MG63 (cell line): ENCODE measurements around the gene CARF. TPM values are rescaled to one million over a fixed set of nuclear protein-coding genes. Genes with fewer than 3 reads are reported as not detected.
A peak's percentile ranks its signal among the peaks of the same experiment; 100 is the strongest.
"Not testable (repeated sequence)": the region's sequence is repeated elsewhere in the genome, so short reads cannot be mapped to it uniquely, and the experiment has no call there.

Experiments
- DNase-seq: peaks from one replicate; pipeline ENCODE4 v3.0.0-alpha.2; 2020
- H3K27me3 ChIP-seq: fragments of 250-450 bp; sonication (Bioruptor Pico); 2 replicates; pipeline ENCODE4 v1.5.1; 2020; ENCODE audit warnings: mild to moderate bottlenecking, moderate library complexity
- H3K36me3 ChIP-seq: fragments of 250-450 bp; sonication (Bioruptor Pico); 2 replicates; pipeline ENCODE4 v1.5.1; 2020; ENCODE audit warnings: mild to moderate bottlenecking, moderate library complexity
- H3K4me3 ChIP-seq: fragments of 250-450 bp; sonication (Bioruptor Pico); 2 replicates; pipeline ENCODE4 v1.5.1; 2020; ENCODE audit warnings: mild to moderate bottlenecking, moderate library complexity
- H3K9me3 ChIP-seq: fragments of 250-450 bp; sonication (Bioruptor Pico); 2 replicates; pipeline ENCODE4 v1.5.1; 2020; ENCODE audit warnings: mild to moderate bottlenecking, moderate library complexity
- total RNA-seq: library from RNA; depleted of rRNA; stranded (reverse); fragments of >200 nt; shearing (Covaris generic); gene quantifications from 2 replicates; pipeline ENCODE4 v1.2.3, GENCODE V29; 2014; ENCODE audit warnings: low replicate concordance

The CARF gene
- total RNA-seq, 1 experiment from 2014 or later = 0.82 TPM

DNA sequence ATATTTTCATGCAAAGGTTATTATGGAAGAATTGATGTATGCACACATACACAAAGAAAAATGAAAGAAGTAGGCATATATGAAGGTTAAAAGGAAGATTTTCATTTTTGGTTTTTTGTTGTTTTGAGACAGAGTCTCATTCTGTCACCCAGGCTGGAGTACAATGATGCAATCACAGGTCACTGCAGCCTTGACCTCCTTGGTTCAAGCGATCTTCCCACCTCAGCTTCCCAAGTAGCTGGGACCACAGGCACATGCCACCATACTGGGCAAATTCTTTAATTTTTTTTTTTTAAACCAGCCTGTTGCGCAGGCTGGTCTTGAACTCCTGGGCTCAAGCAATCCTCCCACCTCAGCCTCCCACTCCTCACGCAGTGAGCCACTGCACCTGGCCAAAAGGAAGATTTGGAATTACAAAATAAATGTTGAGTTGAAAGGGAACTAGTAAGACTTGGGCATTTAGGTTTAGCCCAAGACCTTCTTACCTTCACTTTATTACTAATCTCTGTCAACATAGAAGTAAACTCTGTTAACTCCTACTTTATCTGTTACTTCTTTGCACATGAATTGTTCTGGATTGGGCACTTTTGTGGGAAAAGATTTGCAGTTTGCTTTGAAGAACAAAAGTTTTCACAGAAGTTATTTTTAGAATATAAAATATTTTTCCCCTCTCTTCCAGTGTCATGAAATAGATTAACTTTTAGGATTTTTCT lies 70.9 kb downstream of the CARF start:
- Histone ChIP-seq H3K4me3 (no peak overlapping the region), H3K36me3 (no peaks in the 10 kb centered on the region), H3K9me3 (no peaks in the 10 kb centered on the region), H3K27me3 (no peaks in the 10 kb centered on the region)
- DNase-seq = no peak

DNA sequence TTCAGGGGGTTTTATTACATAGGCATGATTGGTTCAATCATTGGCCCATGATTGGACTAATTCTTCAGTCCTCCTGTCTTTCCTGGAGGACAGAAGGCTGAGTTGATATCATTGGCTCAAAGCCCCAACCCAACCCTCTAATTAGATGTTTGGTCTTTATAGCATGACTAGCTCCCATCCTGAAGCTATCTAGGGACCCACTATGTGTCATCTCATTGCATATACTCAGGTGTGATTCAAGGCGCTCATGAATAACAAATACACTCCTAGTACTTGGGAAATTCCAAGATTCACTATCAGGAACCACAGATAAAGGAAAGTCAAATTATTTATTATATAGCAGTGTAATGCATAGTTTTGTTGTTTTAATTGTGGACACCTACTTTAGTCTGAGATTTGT lies 77.7 kb downstream of the CARF start:
- Histone ChIP-seq H3K4me3 (no peak overlapping the region), H3K27me3 (no peaks in the 10 kb centered on the region), H3K9me3 (no peaks in the 10 kb centered on the region), H3K36me3 (no peaks in the 10 kb centered on the region)
- DNase-seq = no peak

DNA sequence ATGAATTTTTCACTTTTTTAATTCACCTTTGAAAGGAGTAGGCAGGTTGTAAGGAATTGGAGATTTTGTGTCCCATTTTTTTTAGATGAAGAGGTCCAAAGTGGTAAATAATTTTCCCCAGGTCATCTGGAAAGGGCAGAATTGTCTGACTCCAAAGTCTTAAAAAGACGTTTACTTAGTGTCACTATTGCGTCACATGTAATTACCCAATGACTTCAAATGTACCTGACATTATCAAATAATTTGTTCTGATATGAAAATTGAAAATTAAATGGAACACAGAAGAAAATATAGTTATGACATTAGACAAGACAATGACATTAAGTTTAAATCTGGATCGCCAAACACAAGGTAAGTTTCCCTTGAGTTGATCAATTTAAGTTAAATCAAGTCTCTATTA lies 78.4 kb downstream of the CARF start:
- no peaks in the 10 kb centered on the region for H3K9me3 ChIP-seq
- H3K36me3 ChIP-seq = no peaks in the 10 kb centered on the region
- H3K4me3 ChIP-seq = no peak overlapping the region
- DNase-seq = no peak
- no peaks in the 10 kb centered on the region for H3K27me3 ChIP-seq

GRCh38 chr2:202997113-202997512 lies 85.0 kb downstream of the CARF start:
- H3K36me3 ChIP-seq, H3K27me3 ChIP-seq, DNase-seq, H3K9me3 ChIP-seq, H3K4me3 ChIP-seq: not testable (repeated sequence)

- Histone ChIP-seq H3K9me3 (no peaks in the 10 kb centered on the region), H3K27me3 (no peaks in the 10 kb centered on the region; the same call in 1 of the 2 replicates), H3K36me3 (no peaks in the 10 kb centered on the region), H3K4me3 (no peak overlapping the region)
- no peak for DNase-seq
Measured at GRCh38 chr2:203002054-203002821, 90.2 kb downstream of the CARF start.

DNA sequence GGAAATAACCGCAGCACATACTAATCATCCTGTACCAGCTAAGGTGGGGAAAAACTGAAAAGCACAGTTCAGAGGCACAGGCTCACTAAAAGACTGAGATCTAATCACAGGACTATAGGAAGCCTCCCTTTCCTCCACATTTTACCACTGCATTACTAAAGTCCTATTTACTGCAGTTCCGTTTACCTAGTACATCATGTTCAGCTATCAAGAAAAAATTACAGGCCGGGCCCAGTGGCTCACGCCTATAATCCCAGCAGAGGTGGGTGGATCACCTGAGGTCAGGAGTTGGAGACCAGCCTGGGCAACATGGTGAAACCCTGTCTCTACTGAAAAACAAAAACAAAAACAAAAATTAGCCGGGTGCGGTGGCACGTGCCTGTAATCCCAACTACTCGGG lies 91.6 kb downstream of the CARF start:
- H3K36me3 ChIP-seq = no peaks in the 10 kb centered on the region
- no peak overlapping the region for H3K4me3 ChIP-seq
- no peaks in the 10 kb centered on the region; the same call in 1 of the 2 replicates for H3K27me3 ChIP-seq
- DNase-seq = no peak
- H3K9me3 ChIP-seq = no peaks in the 10 kb centered on the region

DNA sequence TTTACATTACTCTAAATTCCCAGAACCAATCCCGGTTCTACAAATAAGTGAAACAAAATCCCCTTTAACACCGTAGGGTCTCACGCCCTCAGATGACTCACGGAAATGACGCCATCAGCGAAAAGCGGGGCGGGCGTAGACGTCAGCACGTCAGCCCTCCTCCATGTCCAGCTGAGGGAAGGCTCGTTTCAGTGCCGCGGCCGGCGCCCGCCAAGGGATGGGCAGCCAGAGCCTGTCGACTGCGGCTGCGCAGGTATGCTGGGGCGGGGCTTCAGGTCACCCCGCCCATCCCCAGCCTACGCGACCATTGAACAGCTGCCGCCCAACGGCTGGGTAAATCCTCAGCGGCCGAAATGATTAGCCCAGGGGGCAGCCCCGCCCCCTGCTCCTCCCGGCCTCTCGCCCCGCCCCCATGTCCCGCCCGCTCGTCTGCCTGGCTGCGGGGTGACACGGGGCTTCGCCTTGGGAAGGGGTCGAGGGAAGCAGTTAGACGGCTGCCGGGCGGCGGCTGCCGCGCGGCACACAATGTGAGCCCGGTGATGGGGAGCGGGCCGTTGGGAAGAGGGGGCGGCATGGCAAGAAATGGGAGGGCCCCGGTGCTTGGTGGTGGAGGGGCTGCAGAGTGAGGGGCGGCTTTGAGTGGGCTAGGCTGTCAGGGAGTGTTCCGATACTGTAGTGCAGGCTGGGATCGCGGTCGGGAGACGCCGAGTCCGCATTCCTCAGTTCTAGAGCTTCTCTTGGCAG lies 102.6 kb downstream of the CARF start, which contains the start of gene NBEAL1:
NBEAL1 (plus strand) TSS at position 420 of the 744 bp plus-strand sequence. CDS start 1,510 bp downstream, outside the sequence.
- DNase-seq = peak; percentile 96
- H3K9me3 ChIP-seq = peaks cover 2% of the 10 kb centered on the region; the same call in 1 of the 2 replicates
- H3K27me3 ChIP-seq = peaks cover 3% of the 10 kb centered on the region; the same call in 1 of the 2 replicates
- H3K36me3 ChIP-seq = peaks cover 5% of the 10 kb centered on the region; the same call in 1 of the 2 replicates
- H3K4me3 ChIP-seq = peak within 1 kb of the TSS; percentile 98

GRCh38 chr2:203016716-203017115 lies 104.6 kb downstream of the CARF start:
- peaks cover 2% of the 10 kb centered on the region; the same call in 1 of the 2 replicates for H3K9me3 ChIP-seq
- H3K4me3 ChIP-seq = peak overlapping the region; percentile 98
- peaks cover 5% of the 10 kb centered on the region; the same call in 1 of the 2 replicates for H3K36me3 ChIP-seq
- no peak for DNase-seq
- H3K27me3 ChIP-seq = no peaks in the 10 kb centered on the region

DNA sequence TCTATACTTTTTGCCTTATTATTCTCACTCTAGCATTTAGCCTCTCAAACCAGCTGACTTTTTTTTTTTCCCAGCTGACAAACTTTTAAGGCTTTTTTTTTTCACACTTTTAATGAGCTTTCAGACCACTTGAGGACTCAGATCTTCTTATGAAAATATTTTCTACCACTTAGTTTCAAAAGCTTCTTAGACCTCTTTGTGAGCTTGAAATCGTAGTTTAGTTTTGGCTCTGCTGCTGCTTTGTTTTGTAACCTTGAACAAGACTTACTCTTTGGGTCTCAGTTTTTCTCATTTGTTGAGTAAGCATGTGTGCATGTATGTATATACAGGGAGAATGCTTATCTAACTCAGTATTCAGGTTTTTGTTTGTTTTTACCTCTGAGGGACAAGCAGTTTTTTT lies 106.1 kb downstream of the CARF start:
- Histone ChIP-seq H3K9me3 (peaks cover 2% of the 10 kb centered on the region; the same call in 1 of the 2 replicates), H3K36me3 (peaks cover 5% of the 10 kb centered on the region; the same call in 1 of the 2 replicates), H3K27me3 (no peaks in the 10 kb centered on the region), H3K4me3 (peak overlapping the region; percentile 10)
- DNase-seq = no peak

- DNase-seq = no peak
- H3K4me3 ChIP-seq = no peak overlapping the region
- peaks cover 2% of the 10 kb centered on the region; the same call in 1 of the 2 replicates for H3K9me3 ChIP-seq
- H3K27me3 ChIP-seq = no peaks in the 10 kb centered on the region
- H3K36me3 ChIP-seq = peaks cover 5% of the 10 kb centered on the region; the same call in 1 of the 2 replicates
Measured at GRCh38 chr2:203019142-203019541, 107.1 kb downstream of the CARF start.

DNA sequence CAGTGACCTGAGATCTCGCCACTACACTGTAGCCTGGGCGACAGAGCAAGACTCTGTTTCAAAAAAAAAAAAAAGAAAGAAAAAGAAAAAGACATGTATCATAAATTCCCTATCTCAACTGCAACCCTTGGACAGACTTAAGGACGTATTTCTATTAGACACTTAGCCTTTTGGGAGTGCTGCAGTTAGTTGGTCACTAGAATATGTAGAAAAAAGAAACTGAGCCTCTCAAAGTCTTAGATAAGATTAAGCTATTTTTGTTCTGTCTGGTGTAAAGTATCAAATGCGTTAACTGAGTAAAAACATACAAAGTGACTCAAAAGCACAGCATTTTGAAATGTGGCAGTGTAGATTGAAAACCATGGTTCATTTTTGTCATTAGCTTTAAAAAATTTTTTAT lies 109.9 kb downstream of the CARF start:
- no peak for DNase-seq
- Histone ChIP-seq H3K9me3 (no peaks in the 10 kb centered on the region), H3K4me3 (no peak overlapping the region), H3K36me3 (no peaks in the 10 kb centered on the region), H3K27me3 (no peaks in the 10 kb centered on the region)

DNA sequence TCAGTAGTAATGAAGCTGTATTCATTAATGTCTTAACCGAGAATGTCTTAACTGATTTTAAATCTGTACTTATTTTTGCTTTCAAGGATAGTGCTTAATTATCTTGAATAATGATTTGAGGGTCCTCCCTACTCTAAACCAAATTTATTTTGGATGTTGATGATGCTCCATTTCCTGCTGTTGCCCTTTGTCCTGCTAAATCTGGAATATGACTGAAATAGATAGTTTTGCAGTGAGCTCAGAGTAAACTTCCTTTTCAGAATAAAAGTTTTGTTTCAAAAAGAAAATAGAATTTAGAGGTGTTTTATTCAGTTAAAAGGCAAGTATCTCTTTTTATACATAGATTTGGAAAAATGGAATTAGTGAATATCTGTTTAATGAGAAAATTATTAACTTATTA lies 110.7 kb downstream of the CARF start:
- Histone ChIP-seq H3K36me3 (no peaks in the 10 kb centered on the region), H3K4me3 (no peak overlapping the region), H3K9me3 (no peaks in the 10 kb centered on the region), H3K27me3 (no peaks in the 10 kb centered on the region)
- DNase-seq = no peak

DNA sequence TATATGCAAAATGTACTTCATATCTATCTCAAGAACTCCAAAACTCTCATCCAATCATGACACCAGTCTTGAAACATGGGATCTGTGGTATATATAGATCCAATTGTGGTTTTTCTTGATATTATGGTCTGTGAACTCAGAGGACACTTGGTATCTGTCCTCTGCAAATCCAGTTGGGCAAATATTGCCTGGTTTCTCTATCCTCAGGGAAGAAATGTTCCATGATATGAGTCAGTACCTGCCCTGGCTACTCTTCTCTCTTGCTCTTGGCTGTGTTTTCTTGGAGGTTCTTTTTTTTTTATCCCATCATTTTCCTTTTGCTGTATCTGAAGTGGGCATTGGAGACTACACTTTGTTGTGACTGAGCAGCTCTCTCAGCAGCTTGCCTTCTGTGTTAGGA lies 113.5 kb downstream of the CARF start:
- no peaks in the 10 kb centered on the region for H3K27me3 ChIP-seq
- H3K9me3 ChIP-seq = no peaks in the 10 kb centered on the region
- no peak overlapping the region for H3K4me3 ChIP-seq
- no peak for DNase-seq
- no peaks in the 10 kb centered on the region for H3K36me3 ChIP-seq

DNA sequence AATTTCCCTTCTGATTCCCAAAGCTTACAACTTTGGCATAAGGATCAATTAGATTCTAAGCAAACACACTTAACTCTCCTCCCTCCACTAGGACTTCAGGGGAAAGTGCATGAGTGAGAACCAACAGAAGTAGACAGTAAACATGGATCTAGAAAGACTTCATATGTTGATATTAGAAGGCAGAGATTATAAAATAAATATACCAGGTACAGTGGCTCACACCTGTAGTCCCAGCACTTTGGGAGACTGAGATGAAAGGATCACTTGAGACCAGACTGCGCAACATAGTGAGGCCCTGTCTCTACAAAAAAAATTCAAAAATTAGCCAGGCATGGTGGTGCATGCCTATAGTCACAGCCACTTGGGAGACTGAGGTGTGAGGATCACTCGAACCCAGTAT lies 118.5 kb downstream of the CARF start:
- no peaks in the 10 kb centered on the region for H3K36me3 ChIP-seq
- no peak for DNase-seq
- H3K4me3 ChIP-seq = no peak overlapping the region
- H3K9me3 ChIP-seq = no peaks in the 10 kb centered on the region
- H3K27me3 ChIP-seq = no peaks in the 10 kb centered on the region

GRCh38 chr2:203030991-203031390 lies 118.9 kb downstream of the CARF start:
- Histone ChIP-seq H3K36me3 (no peaks in the 10 kb centered on the region), H3K9me3 (no peaks in the 10 kb centered on the region), H3K4me3 (no peak overlapping the region), H3K27me3 (no peaks in the 10 kb centered on the region)
- DNase-seq = no peak

GRCh38 chr2:203033395-203033794 lies 121.3 kb downstream of the CARF start:
- no peaks in the 10 kb centered on the region for H3K9me3 ChIP-seq
- no peak for DNase-seq
- no peaks in the 10 kb centered on the region for H3K36me3 ChIP-seq
- no peak overlapping the region for H3K4me3 ChIP-seq
- no peaks in the 10 kb centered on the region for H3K27me3 ChIP-seq
